Mucosa of descending colon (tissue), 3 donors: Measurements from ENCODE around the gene RABAC1. TPM values are rescaled to one million over a fixed set of nuclear protein-coding genes. Genes with fewer than 3 reads are reported as not detected.

Experiments used
- ATAC-seq: fragments of 200-7000 bp; cut with Tn5 transposase; one replicate; pipeline ENCODE4 v1.9.1; 2020; ENCODE audit warnings: mild to moderate bottlenecking, moderate library complexity
- DNase-seq, 3 donors: peaks; one replicate each; pipeline ENCODE4 v3.0.0-alpha.2; 2020
- H3K36me3 ChIP-seq: fragments of 200-600 bp; one replicate; pipeline ENCODE4 v1.8.0; 2021; ENCODE audit warnings: low read depth, mild to moderate bottlenecking
- H3K4me1 ChIP-seq: fragments of 200-600 bp; one replicate; pipeline ENCODE4 v1.8.0; 2021; ENCODE audit warnings: low read depth, mild to moderate bottlenecking
- H3K4me3 ChIP-seq: fragments of 200-600 bp; one replicate; pipeline ENCODE4 v1.8.0; 2021; ENCODE audit warnings: mild to moderate bottlenecking
- H3K9me3 ChIP-seq: fragments of 200-600 bp; one replicate; pipeline ENCODE4 v1.8.0; 2021; ENCODE audit warnings: mild to moderate bottlenecking
- CTCF ChIP-seq: fragments of 200-600 bp; IDR thresholded peaks from one replicate; pipeline ENCODE4 v1.8.0; 2022; ENCODE audit warnings: antibody characterized with exemption, mild to moderate bottlenecking
- intact Hi-C, 2 donors: fragments of 100-400 bp; cut with DNase I in 1 of 2; cut with micrococcal nuclease in 1 of 2; formaldehyde crosslinking; loops; one replicate each; pipeline versions ENCODE4 v1.11.0 to v1.11.1; 2022; cut with DNase I, micrococcal nuclease
- total RNA-seq, 3 donors: library from RNA; stranded (reverse); fragmentation: NEBNext Ultra II Directional in 2 of 3; extraction: Animal tissue kit (Norgen Biotek cat#: 25700) in 2 of 3; gene quantifications; one replicate each; pipeline versions ENCODE4 v1.2.1 to v1.2.4, GENCODE V29; 2021 to 2023
- donor health status: DM: no; HTN: no; CAD: no; lungs with moderate emphysema.
- donor health status: DM: no; HTN: no; CAD: no.
- donor health status: DM: no; HTN: yes; CAD: no.

The RABAC1 gene
- total RNA-seq, 3 donors from 2014 or later = 150 to 160 (median 152) TPM

GRCh38 chr19:41936416-41936850 lies 22.7 kb downstream of the RABAC1 start:
- no peak for ATAC-seq
- no peak for TF ChIP-seq CTCF

GRCh38 chr19:41935760-41936415 lies 23.2 kb downstream of the RABAC1 start:
- no peak for ATAC-seq
- TF ChIP-seq CTCF = no peak
- Histone ChIP-seq H3K36me3 (no peaks in the 10 kb centered on the region), H3K9me3 (no peaks in the 10 kb centered on the region), H3K4me3 (no peak overlapping the region), H3K4me1 (peaks cover 5% of the 10 kb centered on the region)
- intact Hi-C loops = no loop called here
- peak in 1 of 3 donors; percentile 50 for DNase-seq

More at GRCh38 chr19:41936416-41936850, 22.7 kb downstream of the RABAC1 start:
- no peaks in the 10 kb centered on the region for H3K36me3 ChIP-seq
- no peak for DNase-seq
- H3K4me1 ChIP-seq = peaks cover 8% of the 10 kb centered on the region
- H3K9me3 ChIP-seq = no peaks in the 10 kb centered on the region
- intact Hi-C loops = no loop called here
- H3K4me3 ChIP-seq = no peak overlapping the region

- TF ChIP-seq CTCF = peak; percentile 72
- Histone ChIP-seq H3K36me3 (no peaks in the 10 kb centered on the region), H3K4me1 (no peaks in the 10 kb centered on the region), H3K4me3 (no peak overlapping the region), H3K9me3 (no peaks in the 10 kb centered on the region)
- intact Hi-C loops = no loop called here
- ATAC-seq = peak; percentile 83
- DNase-seq = peak; percentile 74 to 89 (median 84)
Observed at GRCh38 chr19:41934849-41935374, 24.2 kb downstream of the RABAC1 start.

GRCh38 chr19:41933693-41934426 lies 25.3 kb downstream of the RABAC1 start:
- Histone ChIP-seq H3K4me1 (peaks cover 7% of the 10 kb centered on the region), H3K4me3 (no peak overlapping the region), H3K36me3 (no peaks in the 10 kb centered on the region), H3K9me3 (no peaks in the 10 kb centered on the region)
- DNase-seq (peak in 1 of 3 donors; percentile 23), ATAC-seq (no peak)
- TF ChIP-seq CTCF = no peak
- intact Hi-C loops = no loop called here

- Histone ChIP-seq H3K36me3 (no peaks in the 10 kb centered on the region), H3K4me3 (no peak overlapping the region), H3K9me3 (no peaks in the 10 kb centered on the region), H3K4me1 (peaks cover 17% of the 10 kb centered on the region)
- DNase-seq (peak in 1 of 3 donors; percentile 40), ATAC-seq (no peak)
- no peak for TF ChIP-seq CTCF
- intact Hi-C loops = no loop called here
Observed at GRCh38 chr19:41932720-41933332, 26.3 kb downstream of the RABAC1 start.
